Central memory CD8-positive, alpha-beta T cell (primary cell): Measurements from ENCODE around the gene ACSL6.

Source experiments
- ATAC-seq: fragments of 150-1000 bp; cut with Tn5 transposase; replicated peaks from 2 replicates; pipeline ENCODE4 v1.10.0; 2022; ENCODE audit warnings: mild to moderate bottlenecking, moderate FRiP score, moderate number of reproducible peaks; ENCODE audit not compliant: poor library complexity, severe bottlenecking; ENCODE audit errors: extremely low read depth
- DNase-seq, 2 donors: peaks; one replicate each; pipeline ENCODE4 v3.0.0; 2021; ENCODE audit warnings: low spot score in 2 of 2
- H3K27ac Mint-ChIP-seq: one replicate; pipeline ENCODE4 v1.8.0; 2022; ENCODE audit warnings: low read depth, mild to moderate bottlenecking, moderate library complexity, mixed read lengths
- H3K27me3 Mint-ChIP-seq: one replicate; pipeline ENCODE4 v1.8.0; 2022; ENCODE audit warnings: mixed read lengths
- H3K36me3 Mint-ChIP-seq: one replicate; pipeline ENCODE4 v1.8.0; 2022; ENCODE audit warnings: mild to moderate bottlenecking, moderate library complexity, mixed read lengths; ENCODE audit not compliant: insufficient read depth
- H3K4me1 Mint-ChIP-seq: one replicate; pipeline ENCODE4 v1.8.0; 2022; ENCODE audit warnings: mixed read lengths
- H3K4me3 Mint-ChIP-seq: one replicate; pipeline ENCODE4 v1.8.0; 2022; ENCODE audit warnings: mild to moderate bottlenecking, moderate library complexity, mixed read lengths
- H3K9me3 Mint-ChIP-seq: one replicate; pipeline ENCODE4 v1.8.0; 2022; ENCODE audit warnings: mixed read lengths

The ACSL6 gene

DNA sequence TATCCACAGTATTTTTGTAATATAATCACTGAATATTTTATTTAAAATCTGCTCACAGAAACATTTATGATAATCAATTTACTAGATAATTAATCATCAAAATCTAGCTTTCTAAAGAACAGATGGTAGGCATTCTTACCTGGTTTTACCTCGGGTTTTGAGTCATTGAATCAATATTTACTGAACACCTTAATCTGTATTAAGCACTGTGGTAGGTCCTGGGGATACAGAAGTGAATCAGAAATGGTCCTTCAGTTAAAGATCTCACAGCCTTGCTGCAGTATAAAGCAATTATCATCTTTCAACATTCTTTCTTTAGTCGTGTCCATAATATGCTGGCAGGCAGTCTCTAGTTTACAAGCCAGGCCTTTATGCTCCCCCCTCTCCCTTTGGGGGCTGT lies 64.0 kb downstream of the ACSL6 start:
- no peak overlapping the region for H3K4me3 Mint-ChIP-seq

DNA sequence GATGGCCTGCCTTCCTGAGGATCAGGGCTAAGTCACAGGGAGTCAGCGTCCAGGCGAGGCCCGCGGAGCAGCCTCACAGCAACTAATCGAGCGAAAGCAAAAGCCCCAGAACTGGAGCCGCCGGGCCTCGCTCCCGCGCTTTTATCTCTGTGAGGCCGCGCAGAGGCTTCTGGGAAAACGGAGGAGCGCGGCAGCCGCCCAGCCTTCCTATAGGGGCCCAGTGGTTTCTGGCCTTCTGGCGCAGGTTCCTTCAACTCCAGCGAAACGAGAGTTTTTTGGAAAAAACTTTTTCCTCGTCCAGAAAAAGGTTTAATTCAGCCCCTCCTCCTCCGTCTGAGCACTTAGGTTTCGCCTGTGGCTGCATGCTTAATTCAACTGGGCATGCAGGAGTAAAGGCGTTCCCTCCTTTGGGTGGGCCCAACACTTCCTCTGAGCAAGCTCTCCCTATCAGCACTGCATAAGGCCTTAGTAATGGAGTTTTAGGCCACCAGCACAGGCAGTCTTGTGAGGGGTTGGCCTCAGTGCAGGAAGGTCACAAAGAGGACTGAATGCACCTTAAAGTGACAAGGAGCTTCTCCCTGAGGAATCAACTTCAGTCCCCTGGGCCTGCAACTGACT lies 65.8 kb downstream of the ACSL6 start, which contains the start of gene MEIKIN:
Gene MEIKIN (minus strand): TSS at position 113 of the 618 bp plus-strand sequence. CDS start 158 bp downstream, outside the sequence.
- no peak for DNase-seq
- Mint-ChIP-seq H3K4me3 (no peak within 1 kb of the TSS), H3K9me3 (no peaks in the 10 kb centered on the region), H3K27me3 (no peaks in the 10 kb centered on the region), H3K27ac (no peak within 1 kb of the TSS), H3K36me3 (peaks cover 1% of the 10 kb centered on the region), H3K4me1 (no peaks in the 10 kb centered on the region)
- no peak for ATAC-seq

More for the DNA sequence above, 64.0 kb downstream of the ACSL6 start:
- no peak for ATAC-seq
- Mint-ChIP-seq H3K27me3 (no peaks in the 10 kb centered on the region), H3K9me3 (no peaks in the 10 kb centered on the region), H3K36me3 (peaks cover 1% of the 10 kb centered on the region), H3K27ac (no peak overlapping the region), H3K4me1 (no peaks in the 10 kb centered on the region)
- DNase-seq: no peak

DNA sequence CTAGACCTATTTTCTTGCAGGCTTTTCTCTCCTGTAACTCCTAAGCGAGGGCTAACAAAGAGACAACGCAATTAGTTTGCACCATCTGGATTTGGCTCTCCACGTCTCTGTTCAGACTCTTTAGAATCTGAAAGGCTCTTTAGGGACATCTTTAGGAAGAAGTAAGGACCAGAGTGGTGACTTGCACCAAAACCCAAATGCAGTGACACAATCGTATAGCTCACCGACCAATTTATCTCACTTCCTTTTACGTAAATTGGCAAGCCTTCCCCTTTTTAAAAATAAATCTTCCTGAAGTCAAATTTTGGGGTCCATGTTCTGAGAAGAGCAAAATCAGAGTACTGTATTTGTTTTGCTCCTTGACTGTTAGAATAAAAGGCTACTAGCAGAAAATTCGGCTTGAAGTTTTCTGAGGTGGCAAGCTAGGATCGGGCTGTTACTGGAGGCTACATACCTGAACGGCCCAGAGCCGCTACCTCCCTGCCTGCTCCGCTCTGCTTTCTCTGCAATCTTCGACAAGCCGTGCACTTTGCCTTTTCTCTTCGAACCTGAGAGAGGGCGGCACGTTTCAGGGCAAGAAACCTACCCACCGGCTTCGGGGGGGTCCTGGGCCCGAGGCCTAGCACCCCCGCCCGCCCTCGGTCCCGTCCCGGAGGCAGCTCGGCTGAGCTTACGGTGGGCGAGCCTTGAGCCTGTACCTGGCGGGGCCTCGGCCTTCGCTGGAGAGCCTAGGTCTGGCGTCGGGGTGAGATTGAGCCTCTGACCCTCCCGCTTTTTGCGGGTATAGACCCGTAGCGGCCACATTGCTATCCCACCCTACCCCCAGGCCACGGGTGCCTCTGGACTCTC lies 66.5 kb downstream of the ACSL6 start:
- no peaks in the 10 kb centered on the region for H3K9me3 Mint-ChIP-seq

DNA sequence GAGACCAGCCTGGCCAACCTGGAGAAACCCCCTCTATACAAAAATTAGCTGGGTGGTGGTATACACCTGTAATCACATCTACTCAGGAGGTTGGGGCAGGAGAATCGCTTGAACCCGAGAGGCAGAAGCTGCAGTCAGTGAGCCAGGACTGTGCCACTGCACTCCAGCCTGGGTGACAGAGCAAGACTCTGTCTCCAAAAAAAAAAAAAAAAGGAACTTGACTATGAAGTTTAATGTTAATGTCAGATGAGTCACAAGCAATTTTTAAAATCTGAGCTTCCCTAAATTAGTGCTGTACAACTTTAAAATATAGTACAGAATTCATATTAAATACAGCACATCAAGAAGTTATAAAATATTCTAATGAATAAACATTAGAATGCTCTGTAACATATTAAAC lies 67.5 kb downstream of the ACSL6 start:
- Mint-ChIP-seq H3K27me3 (no peaks in the 10 kb centered on the region), H3K4me1 (no peaks in the 10 kb centered on the region), H3K9me3 (no peaks in the 10 kb centered on the region), H3K27ac (no peak overlapping the region), H3K4me3 (no peak overlapping the region), H3K36me3 (peaks cover under 1% of the 10 kb centered on the region)
- ATAC-seq (no peak), DNase-seq (no peak)

More for the DNA sequence above, 66.5 kb downstream of the ACSL6 start:
- ATAC-seq: no peak
- H3K27me3 Mint-ChIP-seq: no peaks in the 10 kb centered on the region
- peaks cover 1% of the 10 kb centered on the region for H3K36me3 Mint-ChIP-seq
- H3K27ac Mint-ChIP-seq: no peak overlapping the region
- no peaks in the 10 kb centered on the region for H3K4me1 Mint-ChIP-seq
- no peak overlapping the region for H3K4me3 Mint-ChIP-seq
- no peak for DNase-seq

DNA sequence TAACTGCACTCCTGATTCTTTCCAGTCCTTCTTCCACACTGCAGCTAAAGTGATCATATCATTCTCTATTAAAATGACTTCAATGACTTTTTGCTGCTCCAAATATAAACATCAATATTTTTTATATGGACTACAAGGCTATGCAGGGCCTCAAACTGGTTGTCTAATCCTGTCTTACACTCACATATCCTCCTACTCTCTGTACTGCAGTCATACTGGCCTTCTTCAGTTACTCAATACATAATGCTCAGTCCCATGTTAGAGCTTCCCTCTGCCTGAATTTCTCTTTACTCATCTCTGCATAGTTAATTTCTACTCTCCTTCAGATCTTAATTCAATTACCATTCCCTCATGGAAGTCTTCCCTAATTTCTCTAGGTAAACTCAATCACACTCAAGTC lies 69.4 kb downstream of the ACSL6 start:
- no peaks in the 10 kb centered on the region for H3K36me3 Mint-ChIP-seq
- H3K4me1 Mint-ChIP-seq: no peaks in the 10 kb centered on the region
- no peak overlapping the region for H3K27ac Mint-ChIP-seq
- DNase-seq: no peak
- H3K4me3 Mint-ChIP-seq: no peak overlapping the region
- H3K27me3 Mint-ChIP-seq: no peaks in the 10 kb centered on the region
- H3K9me3 Mint-ChIP-seq: no peaks in the 10 kb centered on the region
- no peak for ATAC-seq

DNA sequence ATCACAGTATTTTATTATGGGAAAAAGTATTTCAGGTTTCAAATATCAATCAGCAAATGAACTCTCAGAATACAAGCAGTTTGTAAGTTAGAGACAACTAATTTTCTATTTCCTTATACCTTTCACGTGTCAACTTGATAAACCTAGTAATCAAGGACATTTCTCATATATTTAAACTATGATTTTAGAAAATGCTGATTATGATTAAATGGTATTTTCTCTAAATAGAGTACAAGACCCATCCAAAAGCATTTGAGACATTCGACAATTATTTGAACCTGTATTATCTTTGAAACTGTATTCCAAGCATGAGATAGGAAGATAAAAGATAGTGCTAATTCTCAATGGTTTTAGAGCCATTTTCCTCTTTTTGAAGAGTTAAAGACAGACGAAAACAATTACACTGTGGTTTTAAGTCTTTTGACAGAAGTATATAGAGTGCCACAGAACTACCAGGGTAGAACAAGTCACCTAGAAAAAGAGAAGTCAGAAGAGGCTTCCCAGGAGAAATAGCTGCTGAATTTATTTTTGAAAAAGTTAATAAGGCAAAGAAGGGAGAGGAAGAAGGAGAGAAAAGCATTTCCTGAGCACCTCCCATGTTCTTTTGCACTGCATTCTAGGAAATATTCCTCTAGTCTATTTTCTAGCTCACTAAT lies 71.6 kb downstream of the ACSL6 start:
- no peak overlapping the region for H3K27ac Mint-ChIP-seq
- H3K27me3 Mint-ChIP-seq: no peaks in the 10 kb centered on the region
- H3K9me3 Mint-ChIP-seq: no peaks in the 10 kb centered on the region
- H3K4me3 Mint-ChIP-seq: no peak overlapping the region
- no peaks in the 10 kb centered on the region for H3K4me1 Mint-ChIP-seq
- H3K36me3 Mint-ChIP-seq: no peaks in the 10 kb centered on the region
- ATAC-seq: no peak
- no peak for DNase-seq

DNA sequence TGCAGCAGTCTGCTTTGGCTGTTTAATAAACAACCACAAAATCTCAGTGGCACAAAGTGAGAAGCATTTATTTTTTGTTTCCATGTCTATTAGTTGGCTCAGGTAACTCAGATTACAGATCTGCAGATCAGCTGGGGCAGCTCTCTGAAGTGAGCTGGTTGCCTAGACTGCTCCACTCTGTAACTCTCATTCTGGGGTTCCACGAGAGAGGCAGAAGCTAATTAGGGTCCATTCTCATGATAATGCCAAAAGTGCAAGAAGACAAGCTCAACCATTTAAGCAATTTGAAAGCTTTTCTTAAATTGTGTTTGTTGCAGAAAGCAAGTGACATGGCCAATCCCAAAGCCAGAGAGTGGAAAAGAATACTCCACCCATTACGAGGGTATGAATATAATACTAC lies 79.2 kb downstream of the ACSL6 start:
- Mint-ChIP-seq H3K9me3 (peaks cover 21% of the 10 kb centered on the region), H3K4me3 (no peak overlapping the region), H3K36me3 (no peaks in the 10 kb centered on the region), H3K4me1 (no peaks in the 10 kb centered on the region), H3K27ac (no peak overlapping the region), H3K27me3 (peaks cover 22% of the 10 kb centered on the region)
- DNase-seq (no peak), ATAC-seq (no peak)

DNA sequence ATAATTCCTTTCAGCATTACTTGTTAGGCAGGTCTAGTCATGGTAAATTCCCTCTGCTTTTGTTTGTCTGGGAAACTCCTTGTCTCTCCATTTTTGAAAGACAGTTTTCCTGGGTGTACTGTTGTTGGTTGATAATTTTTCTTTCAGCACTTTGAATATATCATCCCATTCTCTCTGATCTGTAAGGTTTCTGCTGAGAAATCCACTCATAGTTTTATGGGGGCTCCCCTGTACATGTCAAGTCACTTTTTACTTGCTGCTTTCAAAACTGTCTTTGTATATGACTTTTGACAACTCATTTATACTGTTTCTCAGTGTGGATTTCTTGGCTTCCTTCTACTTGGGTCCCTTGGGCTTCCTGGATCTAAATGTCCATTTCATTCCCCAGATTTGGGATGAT lies 82.5 kb downstream of the ACSL6 start:
- H3K4me3 Mint-ChIP-seq: no peak overlapping the region
- no peak for ATAC-seq
- H3K27me3 Mint-ChIP-seq: peaks cover 25% of the 10 kb centered on the region

DNA sequence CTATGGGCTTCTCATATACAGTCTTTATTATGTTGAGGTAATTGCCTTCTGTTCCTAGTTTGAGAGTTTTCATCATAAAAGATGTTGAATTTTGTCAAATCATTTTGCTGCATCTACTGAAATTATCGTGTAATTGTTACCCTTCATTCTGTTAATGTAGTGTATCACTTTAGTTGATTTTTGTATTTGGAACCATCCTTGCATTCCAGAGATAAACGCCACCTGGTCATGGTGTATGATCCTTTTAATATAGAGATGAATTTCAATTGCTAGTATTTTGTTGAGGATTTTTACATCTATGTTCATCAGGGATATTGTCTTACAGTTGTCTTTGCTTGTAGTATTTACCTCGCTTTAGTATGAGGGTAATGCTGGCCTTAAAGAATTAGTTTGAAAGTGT lies 85.3 kb downstream of the ACSL6 start:
- Mint-ChIP-seq H3K4me3 (no peak overlapping the region), H3K27me3 (peaks cover 25% of the 10 kb centered on the region), H3K27ac (no peak overlapping the region), H3K4me1 (no peaks in the 10 kb centered on the region), H3K9me3 (peaks cover 28% of the 10 kb centered on the region), H3K36me3 (no peaks in the 10 kb centered on the region)
- DNase-seq (no peak), ATAC-seq (no peak)

More for the DNA sequence above, 82.5 kb downstream of the ACSL6 start:
- Mint-ChIP-seq H3K9me3 (peaks cover 28% of the 10 kb centered on the region), H3K4me1 (no peaks in the 10 kb centered on the region), H3K36me3 (no peaks in the 10 kb centered on the region), H3K27ac (no peak overlapping the region)
- no peak for DNase-seq

DNA sequence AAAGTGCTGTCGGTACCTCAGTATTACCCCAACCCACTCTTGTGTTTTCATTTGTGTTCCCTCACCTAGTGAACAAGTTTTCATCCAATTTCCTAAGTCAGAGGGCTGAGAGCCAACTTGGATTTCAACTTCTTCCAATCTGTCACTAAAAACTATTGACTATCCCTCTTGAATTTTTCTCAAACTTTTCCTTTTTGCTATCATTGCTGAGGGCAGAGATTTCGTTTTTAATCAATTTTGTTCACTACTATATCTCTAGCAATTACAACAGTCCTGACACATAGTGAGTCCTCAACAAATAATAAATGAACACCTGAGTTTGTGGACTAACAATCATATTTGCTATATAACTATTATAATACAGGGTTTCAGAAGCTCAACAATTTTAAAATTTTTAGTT lies 95.0 kb downstream of the ACSL6 start:
- ATAC-seq: no peak
- Mint-ChIP-seq H3K9me3 (peaks cover 4% of the 10 kb centered on the region), H3K36me3 (peaks cover 1% of the 10 kb centered on the region), H3K27ac (no peak overlapping the region), H3K4me1 (no peaks in the 10 kb centered on the region), H3K27me3 (no peaks in the 10 kb centered on the region), H3K4me3 (no peak overlapping the region)
- no peak for DNase-seq

DNA sequence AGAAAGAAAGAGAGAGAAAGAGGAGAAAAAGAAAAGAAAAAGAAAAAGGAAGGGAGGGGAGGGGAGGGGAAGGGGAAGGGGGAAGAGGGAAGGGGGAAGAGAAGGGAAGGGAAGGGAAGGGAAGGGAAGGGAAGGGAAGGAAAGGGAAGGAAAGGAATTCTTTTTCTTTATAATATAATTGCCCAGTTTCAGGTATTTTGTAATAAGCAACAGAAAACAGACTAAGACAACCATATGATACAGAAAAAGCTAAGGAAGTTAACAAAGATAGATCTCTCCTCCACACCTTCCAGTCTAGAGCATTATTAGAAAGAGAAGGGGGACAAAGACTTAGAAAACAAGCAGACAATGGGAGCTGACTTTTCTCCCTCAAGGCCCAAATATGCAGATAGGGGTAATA lies 97.0 kb downstream of the ACSL6 start:
- peaks cover 2% of the 10 kb centered on the region for H3K9me3 Mint-ChIP-seq
- H3K4me3 Mint-ChIP-seq: no peak overlapping the region
- no peak overlapping the region for H3K27ac Mint-ChIP-seq
- ATAC-seq (no peak), DNase-seq (no peak)
- H3K36me3 Mint-ChIP-seq: no peaks in the 10 kb centered on the region
- no peaks in the 10 kb centered on the region for H3K4me1 Mint-ChIP-seq
- H3K27me3 Mint-ChIP-seq: no peaks in the 10 kb centered on the region

DNA sequence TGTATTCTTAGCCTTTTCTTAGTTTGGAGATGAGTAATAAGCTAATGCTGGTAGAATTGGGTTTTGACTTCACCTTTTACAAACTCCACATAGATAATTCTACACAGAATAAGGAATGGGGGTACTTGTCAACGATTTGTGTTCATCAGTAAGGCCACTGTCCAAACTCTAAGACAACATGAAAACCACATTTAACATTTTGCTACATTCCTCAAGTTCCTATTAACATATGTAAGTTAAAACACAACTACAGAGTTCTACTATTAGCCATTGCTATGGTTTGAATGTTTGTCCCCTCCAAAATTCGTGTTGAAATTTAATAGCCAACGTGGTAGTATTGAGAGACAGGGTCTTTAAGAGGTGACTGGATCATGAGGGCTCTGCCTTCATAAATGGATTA lies 97.9 kb downstream of the ACSL6 start:
- ATAC-seq: no peak
- no peak overlapping the region for H3K27ac Mint-ChIP-seq
- no peaks in the 10 kb centered on the region for H3K9me3 Mint-ChIP-seq
- no peaks in the 10 kb centered on the region for H3K36me3 Mint-ChIP-seq
- no peak for DNase-seq
- no peaks in the 10 kb centered on the region for H3K4me1 Mint-ChIP-seq
- no peaks in the 10 kb centered on the region for H3K27me3 Mint-ChIP-seq
- H3K4me3 Mint-ChIP-seq: no peak overlapping the region

DNA sequence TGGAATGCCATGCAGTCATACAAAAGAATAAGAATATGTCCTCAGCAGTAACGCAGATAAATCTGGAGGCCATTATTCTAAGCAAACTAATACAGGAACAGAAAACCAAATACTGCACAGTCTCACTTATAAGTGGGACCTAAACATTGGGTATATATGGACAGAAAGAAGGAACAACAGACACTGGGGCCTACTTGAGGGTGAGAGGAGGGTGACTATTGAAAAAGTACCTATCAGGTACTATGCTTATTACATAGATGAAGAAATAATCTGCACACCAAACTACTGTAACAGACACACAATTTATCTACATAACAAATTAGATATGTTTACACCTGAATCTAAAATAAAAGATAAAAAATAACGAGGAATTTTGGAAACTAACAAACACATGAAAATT lies 104.8 kb downstream of the ACSL6 start:
- no peak overlapping the region for H3K27ac Mint-ChIP-seq
- H3K27me3 Mint-ChIP-seq: peaks cover 7% of the 10 kb centered on the region
- DNase-seq (no peak), ATAC-seq (no peak)
- peaks cover 14% of the 10 kb centered on the region for H3K4me1 Mint-ChIP-seq
- peaks cover 30% of the 10 kb centered on the region for H3K9me3 Mint-ChIP-seq
- H3K36me3 Mint-ChIP-seq: no peaks in the 10 kb centered on the region
- no peak overlapping the region for H3K4me3 Mint-ChIP-seq
